ENCODE measurements around the gene HOXC9. TPM values are rescaled to one million over a fixed set of nuclear protein-coding genes. Genes with fewer than 3 reads are reported as not detected.
A peak's percentile ranks its signal among the peaks of the same experiment; 100 is the strongest.

HOXC9 gene
- total and polyA plus RNA-seq, 11 donors: not detected

DNA sequence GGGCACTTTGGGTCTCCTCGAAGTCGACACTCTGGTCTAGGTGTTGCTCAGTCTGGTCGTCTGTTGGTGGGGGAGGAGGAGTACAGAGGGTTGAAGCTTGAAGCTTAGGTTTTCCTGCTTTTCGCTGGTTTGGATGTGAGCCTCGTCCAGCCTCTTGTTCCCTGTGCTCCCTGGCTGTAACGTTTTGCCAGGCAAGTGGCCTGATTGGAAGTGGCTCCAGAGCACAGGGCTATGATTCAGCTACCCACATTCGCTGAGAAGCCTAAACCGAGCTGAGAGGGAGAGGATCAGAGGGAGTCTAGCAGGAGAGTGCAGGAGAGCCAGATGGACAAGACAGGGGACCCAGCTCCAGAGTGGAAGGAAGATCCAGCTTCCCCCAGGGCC lies 8.9 kb upstream of the HOXC9 start:
- H3K27ac ChIP-seq: no peak overlapping the region
- DNase-seq (no peak), ATAC-seq (no peak)
- H3K9me3 ChIP-seq: no peaks in the 10 kb centered on the region
- peaks cover 77 to 100% (median 99%) of the 10 kb centered on the region in 9 donors for H3K27me3 ChIP-seq
- peaks cover 0 to 37% (median 23%) of the 10 kb centered on the region in 12 donors for H3K4me1 ChIP-seq
- no peak for TF ChIP-seq POLR2A (IDR thresholded peaks at IDR 0.05)
- TF ChIP-seq, protein P1, sequence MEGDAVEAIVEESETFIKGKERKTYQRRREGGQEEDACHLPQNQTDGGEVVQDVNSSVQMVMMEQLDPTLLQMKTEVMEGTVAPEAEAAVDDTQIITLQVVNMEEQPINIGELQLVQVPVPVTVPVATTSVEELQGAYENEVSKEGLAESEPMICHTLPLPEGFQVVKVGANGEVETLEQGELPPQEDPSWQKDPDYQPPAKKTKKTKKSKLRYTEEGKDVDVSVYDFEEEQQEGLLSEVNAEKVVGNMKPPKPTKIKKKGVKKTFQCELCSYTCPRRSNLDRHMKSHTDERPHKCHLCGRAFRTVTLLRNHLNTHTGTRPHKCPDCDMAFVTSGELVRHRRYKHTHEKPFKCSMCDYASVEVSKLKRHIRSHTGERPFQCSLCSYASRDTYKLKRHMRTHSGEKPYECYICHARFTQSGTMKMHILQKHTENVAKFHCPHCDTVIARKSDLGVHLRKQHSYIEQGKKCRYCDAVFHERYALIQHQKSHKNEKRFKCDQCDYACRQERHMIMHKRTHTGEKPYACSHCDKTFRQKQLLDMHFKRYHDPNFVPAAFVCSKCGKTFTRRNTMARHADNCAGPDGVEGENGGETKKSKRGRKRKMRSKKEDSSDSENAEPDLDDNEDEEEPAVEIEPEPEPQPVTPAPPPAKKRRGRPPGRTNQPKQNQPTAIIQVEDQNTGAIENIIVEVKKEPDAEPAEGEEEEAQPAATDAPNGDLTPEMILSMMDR (IDR thresholded peaks at IDR 0.05): no peak
- H3K36me3 ChIP-seq: no peaks in the 10 kb centered on the region
- WGBS, 4 donors: 1 to 3% (median 3%) methylated on average over 6 to 8 of the region's 8 CpGs
- no peak overlapping the region for H3K4me3 ChIP-seq
- intact Hi-C loops (cut with DNase I): no loop called here

DNA sequence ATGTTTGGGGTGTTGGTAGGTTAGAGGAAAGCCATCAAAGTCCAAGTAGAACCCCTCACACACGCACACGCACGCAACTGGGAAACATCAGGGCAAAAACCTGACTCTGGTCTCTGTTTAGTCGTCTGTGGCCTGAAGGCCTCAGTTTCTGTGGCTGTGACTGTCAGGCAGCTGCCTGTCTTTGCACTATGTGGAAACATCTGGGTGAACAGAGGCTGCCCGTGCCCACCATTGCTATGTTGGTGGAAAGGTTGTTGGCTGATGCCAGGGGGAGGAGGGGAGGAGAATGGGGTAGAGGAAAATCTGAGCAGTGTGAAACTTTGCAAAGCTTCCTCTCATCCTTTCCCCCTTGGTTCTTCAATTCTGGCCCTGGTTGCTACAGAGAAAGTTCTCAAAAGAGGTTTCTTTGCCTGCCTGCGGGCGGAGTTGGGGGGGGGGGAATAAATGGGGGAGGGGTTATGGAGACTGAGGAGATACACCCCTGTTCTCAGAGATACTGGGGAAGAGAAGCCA lies 7.5 kb upstream of the HOXC9 start:
- intact Hi-C loops (cut with DNase I): no loop called here
- H3K9me3 ChIP-seq: no peaks in the 10 kb centered on the region
- DNase-seq (no peak), ATAC-seq (no peak)
- peaks cover 0 to 40% (median 22%) of the 10 kb centered on the region in 12 donors for H3K4me1 ChIP-seq
- no peak overlapping the region for H3K27ac ChIP-seq
- H3K27me3 ChIP-seq: peaks cover 80 to 100% (median 99%) of the 10 kb centered on the region in 9 donors
- no peaks in the 10 kb centered on the region for H3K36me3 ChIP-seq
- TF ChIP-seq, protein P1 (IDR thresholded peaks at IDR 0.05): no peak
- TF ChIP-seq POLR2A (IDR thresholded peaks at IDR 0.05): no peak
- no peak overlapping the region for H3K4me3 ChIP-seq
- WGBS, 4 donors: 18 to 26% (median 24%) methylated on average over 7 of the region's 7 CpGs

DNA sequence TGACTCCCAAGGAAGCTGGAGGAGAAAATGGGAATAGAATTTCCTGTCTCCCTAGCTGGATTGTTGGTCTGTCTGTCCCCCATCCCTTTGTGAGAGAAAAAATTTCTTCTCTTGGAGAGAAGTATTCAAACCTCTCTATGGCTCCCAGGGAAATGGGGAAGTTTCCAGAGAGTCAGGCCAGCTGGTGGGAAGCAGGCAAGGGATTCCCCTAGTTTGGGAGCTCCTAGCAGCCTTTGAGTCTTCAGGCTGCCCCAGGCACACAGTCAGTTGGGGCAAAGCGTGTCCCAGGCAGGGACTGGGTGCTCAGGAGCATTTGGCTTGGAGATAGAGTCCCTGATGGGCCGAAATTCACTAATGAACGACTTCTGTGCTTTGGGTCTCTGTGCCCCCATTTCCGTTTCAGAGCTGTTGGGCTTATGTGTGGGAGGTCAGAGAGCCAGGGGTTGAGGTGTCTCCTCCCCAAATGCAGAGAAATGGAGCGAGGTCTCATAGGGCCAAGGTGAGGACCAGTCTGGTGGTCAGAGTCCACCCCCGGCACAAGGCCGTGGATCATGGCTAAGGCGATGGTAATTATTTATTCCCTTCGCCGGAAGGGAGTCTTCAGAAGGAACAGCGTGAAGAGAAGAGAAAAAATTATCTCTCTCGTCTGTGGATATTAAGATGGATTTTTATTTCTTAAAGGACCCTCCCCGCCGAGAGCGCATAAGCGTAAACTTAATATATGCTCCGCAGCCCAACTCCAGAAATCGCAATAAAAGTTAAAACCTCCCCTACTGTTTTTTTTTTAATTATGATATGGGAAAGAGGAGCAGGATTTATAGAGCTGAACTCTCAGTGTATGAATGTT lies 6.6 kb upstream of the HOXC9 start:
- no peak overlapping the region for H3K27ac ChIP-seq
- H3K4me3 ChIP-seq: no peak overlapping the region
- TF ChIP-seq, protein P1 (IDR thresholded peaks at IDR 0.05): no peak
- TF ChIP-seq POLR2A (IDR thresholded peaks at IDR 0.05): no peak
- H3K27me3 ChIP-seq: peaks cover 86 to 100% (median 99%) of the 10 kb centered on the region in 9 donors
- WGBS, 4 donors: 19 to 28% (median 22%) methylated on average over 18 of the region's 18 CpGs
- peaks cover 0 to 43% (median 22%) of the 10 kb centered on the region in 12 donors for H3K4me1 ChIP-seq
- intact Hi-C loops (cut with DNase I): no loop called here
- no peaks in the 10 kb centered on the region for H3K36me3 ChIP-seq
- no peaks in the 10 kb centered on the region for H3K9me3 ChIP-seq
- ATAC-seq (no peak), DNase-seq (peak in 1 of 5 donors; percentile 9)

DNA sequence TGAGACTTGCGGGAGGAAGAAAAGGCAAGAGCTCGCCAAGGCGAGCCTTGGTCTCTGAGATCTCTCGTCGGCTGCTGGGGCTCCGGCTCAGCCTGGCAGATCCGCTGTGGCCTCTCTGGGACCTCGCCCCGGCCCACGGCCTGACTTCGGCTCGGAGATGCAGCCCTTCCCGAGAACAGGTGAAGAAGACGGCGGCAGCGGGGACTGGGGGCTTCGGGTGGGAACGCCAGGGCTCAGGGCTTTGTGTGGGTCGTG lies 6.0 kb upstream of the HOXC9 start:
- TF ChIP-seq, protein P1 (IDR thresholded peaks at IDR 0.05): no peak
- no peak for TF ChIP-seq POLR2A (IDR thresholded peaks at IDR 0.05)
- peak overlapping the region in 1 of 12 donors; percentile 6 for H3K4me3 ChIP-seq
- ATAC-seq: no peak
- 4 to 7% (median 6%) methylated on average over 18 to 19 of the region's 19 CpGs for WGBS, 4 donors
- no peaks in the 10 kb centered on the region for H3K36me3 ChIP-seq
- H3K9me3 ChIP-seq: no peaks in the 10 kb centered on the region
- peak in 1 of 5 donors; percentile 17 for DNase-seq
- H3K27me3 ChIP-seq: peaks cover 85 to 100% (median 99%) of the 10 kb centered on the region in 9 donors
- peaks cover 0 to 42% (median 22%) of the 10 kb centered on the region in 12 donors for H3K4me1 ChIP-seq
- intact Hi-C loops (cut with DNase I): no loop called here
- H3K27ac ChIP-seq: no peak overlapping the region
